Right cardiac atrium (tissue), 5 donors: ENCODE results near the gene PPP1R10. TPM values are rescaled to one million over a fixed set of nuclear protein-coding genes. Genes with fewer than 3 reads are reported as not detected.

ENCODE experiments used
- ATAC-seq, 2 donors: fragments of 200-7000 bp; cut with Tn5 transposase; one replicate each; pipeline versions ENCODE4 v1.8.0 to v1.9.1; 2020; ENCODE audit warnings: moderate library complexity in 2 of 2, mild to moderate bottlenecking in 1 of 2
- DNase-seq, 3 donors: peaks; one replicate each; pipeline ENCODE4 v3.0.0-alpha.2; 2020
- H3K27ac ChIP-seq: one replicate; pipeline ENCODE4 v1.5.1; 2013; ENCODE audit warnings: mild to moderate bottlenecking, low read length, control low read depth, moderate library complexity
- H3K27me3 ChIP-seq: one replicate; pipeline ENCODE4 v1.6.1; 2013; ENCODE audit not compliant: control insufficient read depth, insufficient read depth
- H3K4me1 ChIP-seq: one replicate; pipeline ENCODE4 v1.6.1; 2013; ENCODE audit warnings: low read length; ENCODE audit not compliant: control insufficient read depth, insufficient read depth
- H3K4me3 ChIP-seq: one replicate; pipeline ENCODE4 v1.5.1; 2013; ENCODE audit warnings: low read length, control low read depth
- H3K9me3 ChIP-seq: one replicate; pipeline ENCODE4 v1.6.1; 2013; ENCODE audit warnings: low read length; ENCODE audit not compliant: control insufficient read depth
- WGBS: extraction: QIAGEN DNeasy Blood & Tissue Kit; methylation state at CpG from one replicate; pipeline ENCODE4 v1.1.7; 2013; 5-methylcytosine and 5-hydroxymethylcytosine counted together
- intact Hi-C, 4 donors: fragments of 100-400 bp; cut with DNase I; formaldehyde crosslinking; loops; one replicate each; pipeline versions ENCODE4 v1.11.0 to v1.14.0; 2022 to 2023
- polyA plus RNA-seq: library from polyadenylated mRNA; stranded (reverse); fragments of 200-250 nt; gene quantifications from one replicate; pipeline ENCODE4 v1.2.3, GENCODE V29; 2013
- total RNA-seq, 4 donors: library from RNA; stranded (reverse); fragmentation: NEBNext Ultra II Directional; extraction: Animal tissue kit (Norgen Biotek cat#: 25700); gene quantifications; one replicate each; pipeline ENCODE4 v1.2.1, GENCODE V29; 2021
- donor health status: healthy with polysubstance abuse.
- donor health status: DM: no; HTN: yes; CAD: no.
- donor health status: DM: no; HTN: no; CAD: no.
- donor health status: DM: no; HTN: yes; CAD: no; lungs with severe emphysema.
- donor health status: DM: yes; HTN: yes; CAD: no.

PPP1R10 gene
- total and polyA plus RNA-seq, 5 donors = 16.0 to 46.6 (median 40.7) TPM

DNA sequence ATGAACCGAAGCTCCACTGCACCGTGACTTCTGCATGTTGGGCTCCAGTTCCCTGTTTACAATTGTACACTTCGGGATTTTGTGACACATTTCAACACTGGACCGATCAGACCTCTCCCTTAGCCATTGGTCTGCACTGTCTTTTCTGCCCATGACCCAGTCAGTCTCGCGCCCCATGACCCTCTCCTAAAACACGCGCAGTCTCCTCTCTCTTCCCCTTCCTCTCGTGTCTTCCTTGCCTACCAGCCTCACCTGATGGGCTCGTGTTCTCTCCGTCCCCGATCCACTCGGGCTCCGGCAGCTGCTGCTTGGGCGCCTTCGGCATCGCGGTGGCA, 46.3 kb downstream of the PPP1R10 start:
- Histone ChIP-seq H3K27ac (peak overlapping the region; percentile 86), H3K9me3 (no peaks in the 10 kb centered on the region), H3K27me3 (no peaks in the 10 kb centered on the region), H3K4me3 (peak overlapping the region; percentile 68), H3K4me1 (peaks cover 7% of the 10 kb centered on the region)
- DNase-seq (no peak), ATAC-seq (peak; percentile 20 to 35)
- WGBS = 1% methylated on average over 18 of the region's 18 CpGs
- intact Hi-C loops = no loop called here

DNA sequence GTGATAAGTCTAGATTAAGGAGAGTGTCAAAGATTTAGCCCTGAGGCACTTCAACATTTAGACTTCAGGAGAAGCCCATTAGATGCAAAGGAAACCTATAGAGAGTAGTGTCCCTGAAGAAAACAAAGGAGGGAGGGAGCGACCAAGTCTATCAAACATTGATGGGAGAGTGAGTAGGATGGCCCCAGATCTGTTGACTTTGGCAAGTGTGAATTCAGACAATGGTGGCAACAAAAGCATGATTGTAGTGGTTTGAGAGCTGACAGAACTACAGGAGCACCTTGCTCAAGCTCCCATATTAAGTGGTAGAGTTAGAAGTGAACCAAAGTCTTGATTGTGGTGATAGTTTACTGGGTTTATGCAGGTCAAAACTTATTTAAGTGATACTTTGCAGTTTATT, 46.8 kb downstream of the PPP1R10 start:
- Histone ChIP-seq H3K9me3 (no peaks in the 10 kb centered on the region), H3K4me1 (peaks cover 7% of the 10 kb centered on the region), H3K4me3 (peak overlapping the region; percentile 68), H3K27me3 (no peaks in the 10 kb centered on the region), H3K27ac (no peak overlapping the region)
- ATAC-seq (no peak), DNase-seq (no peak)
- whole genome bisulfite sequencing = 67% methylated on average over 1 of the region's 1 CpG
- intact Hi-C loops = no loop called here

DNA sequence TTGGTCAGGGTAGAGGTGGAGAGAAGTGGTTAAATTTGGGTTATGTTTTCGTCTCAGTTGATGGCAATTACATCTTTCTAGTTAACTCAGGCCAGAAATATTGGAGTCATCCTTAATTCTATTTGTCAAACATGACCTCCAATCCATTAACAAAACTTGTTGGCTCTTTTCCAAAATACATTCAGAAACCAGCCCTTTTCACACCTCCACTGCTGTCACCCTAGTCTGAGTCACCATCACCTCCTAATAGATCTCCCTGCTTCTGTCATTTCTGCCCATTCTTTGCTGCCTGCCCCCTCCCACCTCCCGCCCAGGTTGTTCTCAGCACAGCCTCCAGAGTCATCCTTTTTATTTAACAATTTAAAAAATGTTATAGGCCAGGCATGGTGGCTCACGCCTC, 48.8 kb downstream of the PPP1R10 start:
- 79% methylated on average over 3 of the region's 3 CpGs for WGBS
- H3K27me3 ChIP-seq = no peaks in the 10 kb centered on the region
- ATAC-seq (no peak), DNase-seq (no peak)
- H3K4me3 ChIP-seq = no peak overlapping the region
- H3K4me1 ChIP-seq = peaks cover 7% of the 10 kb centered on the region
- H3K27ac ChIP-seq = no peak overlapping the region
- intact Hi-C loops = no loop called here
- H3K9me3 ChIP-seq = no peaks in the 10 kb centered on the region

DNA sequence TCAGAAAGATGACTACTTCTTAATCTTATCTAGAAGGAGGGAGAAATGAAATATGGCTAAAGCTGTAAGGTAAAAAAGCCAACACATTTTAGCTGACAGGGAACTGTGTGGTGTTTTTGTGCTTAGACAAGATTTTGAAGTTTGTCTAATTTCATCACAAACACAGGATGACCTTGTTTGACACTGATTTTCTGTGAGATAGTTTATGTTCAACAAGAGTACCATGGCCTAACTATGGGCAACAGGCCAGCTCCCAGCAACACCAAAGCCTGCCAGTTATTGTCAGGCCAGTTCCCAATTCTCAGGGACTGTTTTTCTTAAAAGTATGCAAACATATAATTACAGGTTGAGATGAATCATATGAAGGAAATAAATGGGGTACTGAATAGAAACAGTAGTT, 51.3 kb downstream of the PPP1R10 start:
- no peaks in the 10 kb centered on the region for H3K27me3 ChIP-seq
- DNase-seq (no peak), ATAC-seq (no peak)
- peaks cover 3% of the 10 kb centered on the region for H3K4me1 ChIP-seq
- H3K4me3 ChIP-seq = no peak overlapping the region
- no peak overlapping the region for H3K27ac ChIP-seq
- intact Hi-C loops = no loop called here
- H3K9me3 ChIP-seq = no peaks in the 10 kb centered on the region

DNA sequence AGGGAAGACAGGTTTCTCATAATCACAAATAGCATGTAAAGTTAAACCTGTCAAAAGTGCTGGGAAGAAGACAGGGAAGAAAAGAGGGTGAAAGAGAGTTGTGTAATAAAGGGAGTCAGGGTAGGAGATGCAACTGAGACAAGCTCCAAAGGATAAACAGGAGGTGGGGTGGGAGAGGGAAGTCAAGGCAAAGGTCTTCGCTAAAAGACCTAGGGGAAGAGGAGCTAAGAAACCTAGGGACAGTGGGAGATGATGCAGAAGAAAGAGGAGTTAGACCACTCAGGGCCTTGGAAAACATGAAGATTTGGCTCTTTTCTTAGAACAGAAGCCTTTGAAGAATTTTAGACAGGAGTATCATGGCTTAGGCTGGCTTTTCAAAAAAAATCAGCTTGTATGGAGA, 52.9 kb downstream of the PPP1R10 start:
- 96% methylated on average over 1 of the region's 1 CpG for WGBS
- no peak for ATAC-seq
- no peak for DNase-seq
- Histone ChIP-seq H3K4me3 (no peak overlapping the region), H3K27ac (no peak overlapping the region), H3K27me3 (no peaks in the 10 kb centered on the region), H3K9me3 (no peaks in the 10 kb centered on the region), H3K4me1 (no peaks in the 10 kb centered on the region)
- intact Hi-C loops = no loop called here

DNA sequence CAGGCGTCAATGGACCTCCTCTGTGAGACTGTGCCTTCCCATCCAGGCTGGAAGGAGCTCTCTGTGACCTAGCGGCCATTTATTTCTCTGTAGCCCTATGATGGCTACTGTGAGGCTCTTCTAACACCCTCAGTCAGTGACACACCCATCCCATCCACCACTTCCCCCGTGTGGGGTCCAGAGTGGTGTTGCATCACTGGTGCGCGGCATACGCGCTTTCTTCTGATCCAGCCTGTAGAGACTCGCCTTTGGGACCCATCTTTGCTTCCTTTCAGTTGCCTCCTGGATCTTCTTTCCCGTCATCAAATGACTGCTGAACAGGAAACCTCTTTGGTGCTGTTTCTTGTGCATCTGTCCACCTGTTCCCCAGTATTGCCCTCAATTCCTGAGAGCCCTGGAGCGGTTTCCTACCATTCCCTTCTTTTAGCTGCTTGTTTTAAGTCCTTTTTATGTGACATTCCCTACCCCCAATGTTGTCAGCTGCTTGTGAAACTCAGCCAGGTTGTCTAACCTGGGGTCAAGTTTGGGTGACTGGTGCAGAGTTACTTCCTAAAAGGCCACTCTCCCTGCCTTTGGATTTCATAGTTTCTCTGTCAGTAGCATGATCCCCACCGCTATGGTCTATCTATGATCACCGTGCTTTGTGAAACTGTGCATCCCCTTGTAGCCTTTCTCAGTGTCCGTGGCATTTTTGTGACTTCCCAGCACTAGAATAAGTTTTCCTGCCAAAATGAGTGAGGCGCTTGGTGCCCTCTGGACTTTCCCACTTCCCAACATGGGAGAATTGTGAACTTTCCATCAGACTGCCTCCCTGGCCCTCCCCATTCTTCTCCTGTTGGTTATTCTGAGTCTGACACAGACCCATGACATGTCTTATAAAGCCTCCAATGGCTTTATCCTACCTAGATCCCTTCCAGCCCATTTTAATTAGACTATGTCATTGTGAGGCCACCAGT, 54.3 kb downstream of the PPP1R10 start:
- ATAC-seq (no peak), DNase-seq (no peak)
- H3K27me3 ChIP-seq = no peaks in the 10 kb centered on the region
- H3K9me3 ChIP-seq = no peaks in the 10 kb centered on the region
- intact Hi-C loops = no loop called here
- H3K27ac ChIP-seq = no peak overlapping the region
- 90% methylated on average over 14 of the region's 14 CpGs for WGBS
- no peaks in the 10 kb centered on the region for H3K4me1 ChIP-seq
- no peak overlapping the region for H3K4me3 ChIP-seq

DNA sequence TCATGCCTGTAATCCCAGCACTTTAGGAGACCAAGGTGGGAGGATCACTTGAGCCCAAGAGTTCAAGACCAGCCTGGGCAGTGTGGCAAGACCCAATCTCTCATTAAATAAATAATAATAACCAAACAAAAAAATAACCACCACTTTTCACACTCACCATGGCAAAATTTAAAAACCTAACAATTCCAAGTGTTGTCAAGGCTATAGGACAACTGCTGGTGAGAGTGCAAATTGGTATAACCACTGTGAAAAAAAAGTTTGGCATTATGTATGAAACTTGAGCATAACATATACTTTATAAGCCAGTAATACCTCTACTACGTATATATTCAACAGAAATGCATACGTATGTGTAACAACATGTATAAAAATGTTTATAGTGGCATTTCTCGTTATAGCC, 56.1 kb downstream of the PPP1R10 start:
- no peak for ATAC-seq
- intact Hi-C loops = no loop called here
- 96% methylated on average over 3 of the region's 3 CpGs for WGBS
- H3K4me3 ChIP-seq = no peak overlapping the region
- H3K4me1 ChIP-seq = no peaks in the 10 kb centered on the region
- DNase-seq = no peak
- H3K27me3 ChIP-seq = no peaks in the 10 kb centered on the region
- H3K9me3 ChIP-seq = no peaks in the 10 kb centered on the region
- H3K27ac ChIP-seq = no peak overlapping the region

DNA sequence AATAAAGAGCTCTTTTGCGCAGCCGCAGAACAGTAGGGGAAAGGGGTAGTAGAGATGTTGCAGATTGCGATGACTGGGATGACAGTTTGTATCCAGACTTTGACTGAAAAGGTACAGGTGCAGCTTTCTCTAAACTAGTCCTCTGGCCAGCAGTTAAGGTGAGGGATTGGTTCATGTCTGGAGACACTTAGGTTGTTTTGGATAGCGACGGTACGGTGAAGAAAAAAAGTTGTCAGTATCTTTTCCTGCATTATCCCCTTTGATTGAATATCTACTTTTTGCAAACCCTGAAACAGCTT, 59.4 kb downstream of the PPP1R10 start:
- peak overlapping the region; percentile 72 for H3K27ac ChIP-seq
- WGBS = 4% methylated on average over 6 of the region's 6 CpGs
- no peaks in the 10 kb centered on the region for H3K4me1 ChIP-seq
- no peaks in the 10 kb centered on the region for H3K27me3 ChIP-seq
- H3K4me3 ChIP-seq = peak overlapping the region; percentile 62
- intact Hi-C loops = no loop called here
- no peak for DNase-seq
- H3K9me3 ChIP-seq = no peaks in the 10 kb centered on the region
- no peak for ATAC-seq

DNA sequence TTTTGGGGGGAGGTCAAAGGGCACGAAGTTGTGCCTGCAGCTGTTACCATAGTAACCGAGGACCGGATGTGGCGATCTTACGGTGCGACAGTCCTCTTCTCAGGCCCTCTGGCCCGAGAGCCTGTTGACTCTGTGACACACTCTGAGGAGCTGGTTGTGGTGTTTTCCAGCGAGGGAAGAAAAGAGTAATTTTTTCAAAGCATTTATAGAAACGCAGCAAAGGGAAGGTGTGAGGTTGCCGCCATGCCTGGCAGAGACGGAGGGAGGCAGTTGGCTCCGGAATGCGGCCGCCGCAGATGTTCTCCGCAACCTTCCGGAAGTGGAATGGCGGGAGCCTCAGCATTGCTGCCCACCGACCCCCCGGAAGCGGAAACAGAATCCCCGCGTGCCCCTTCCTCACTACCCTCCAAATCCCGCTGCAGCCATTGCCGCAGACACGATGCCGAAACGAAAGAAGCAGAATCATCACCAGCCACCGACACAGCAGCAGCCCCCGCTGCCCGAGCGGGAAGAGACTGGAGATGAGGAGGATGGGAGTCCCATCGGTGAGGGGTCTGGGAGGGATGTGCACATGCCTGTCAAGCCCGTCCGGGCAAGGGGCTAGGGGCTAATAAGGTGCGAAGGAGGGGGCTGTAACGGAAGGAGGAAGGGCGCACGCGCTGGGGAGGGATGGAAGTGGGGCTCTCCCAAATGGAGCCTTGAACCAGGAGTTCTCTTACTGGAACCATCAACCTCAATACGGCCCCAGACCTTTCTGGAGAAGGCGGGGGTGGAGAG, 59.9 kb downstream of the PPP1R10 start, which contains the start of gene PRR3:
Gene PRR3 (plus strand): TSS at position 390 of the 777 bp plus-strand sequence. CDS start 50 bp downstream, at position 440.
- peak within 1 kb of the TSS; percentile 72 for H3K27ac ChIP-seq
- no peaks in the 10 kb centered on the region for H3K9me3 ChIP-seq
- H3K27me3 ChIP-seq = no peaks in the 10 kb centered on the region
- WGBS = under 1% methylated on average over 42 of the region's 42 CpGs
- intact Hi-C loops = no loop called here
- no peaks in the 10 kb centered on the region for H3K4me1 ChIP-seq
- DNase-seq (peak; percentile 90 to 95 (median 94)), ATAC-seq (peak; percentile 87 to 89)
- peak within 1 kb of the TSS; percentile 62 for H3K4me3 ChIP-seq

DNA sequence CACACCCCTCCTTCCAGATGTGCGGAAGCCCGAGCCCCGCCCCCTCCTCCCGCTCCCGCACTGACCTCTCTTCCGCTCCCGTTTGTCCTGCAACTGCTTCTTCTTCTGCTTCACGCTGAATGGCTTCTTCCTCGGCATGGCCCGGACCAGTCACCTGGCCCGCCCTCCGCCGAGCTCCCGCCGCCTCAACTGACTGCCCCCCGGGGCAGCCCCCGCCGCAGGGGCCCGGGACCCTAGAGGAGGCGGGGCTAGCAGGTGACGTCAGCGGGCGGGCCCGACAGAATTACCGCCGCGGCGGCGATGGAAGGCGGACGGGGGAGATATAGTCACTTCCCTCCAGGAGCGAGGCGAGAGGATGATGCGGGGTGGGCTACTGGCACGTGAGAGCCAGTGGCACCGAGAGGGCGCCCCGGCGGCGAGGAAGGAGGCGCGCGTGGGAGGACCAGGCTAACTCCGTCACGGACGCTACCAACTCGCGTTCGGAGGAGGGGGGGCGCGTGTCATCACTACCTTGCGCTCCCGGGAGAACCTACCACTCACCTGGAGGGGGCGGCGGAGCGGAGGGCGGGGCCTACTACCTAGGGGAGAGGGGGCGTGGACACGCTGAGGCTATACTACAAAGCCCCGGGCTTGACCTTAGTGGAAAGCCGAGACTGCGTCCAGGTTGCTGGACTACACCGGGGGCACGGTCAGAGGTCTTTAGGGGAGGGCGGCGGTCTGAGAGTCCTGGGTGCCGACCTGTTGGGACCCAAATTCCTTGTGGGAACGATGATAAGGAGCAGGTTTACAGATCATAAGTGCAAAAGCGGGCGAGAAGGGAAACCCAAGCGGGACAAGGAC, 60.8 kb downstream of the PPP1R10 start, which contains the start of gene GNL1:
Gene GNL1 (minus strand): TSS at position 424 of the 840 bp plus-strand sequence. CDS start 286 bp downstream, at position 138.
- intact Hi-C loops = no loop called here
- under 1% methylated on average over 71 of the region's 71 CpGs for WGBS
- no peaks in the 10 kb centered on the region for H3K27me3 ChIP-seq

DNA sequence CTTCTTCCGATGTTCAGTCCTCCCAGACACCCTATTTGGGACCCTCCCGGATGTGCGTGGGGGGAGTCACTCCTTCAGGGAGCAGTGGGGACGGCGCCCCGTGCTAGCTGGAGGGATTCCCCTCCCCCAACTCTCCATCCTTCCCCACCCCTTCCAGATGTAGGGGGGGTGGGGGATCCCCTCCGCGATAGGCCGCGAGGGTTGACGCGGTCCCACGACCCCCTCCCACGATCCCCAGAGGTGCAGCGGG, 61.3 kb downstream of the PPP1R10 start:
- intact Hi-C loops = no loop called here
- WGBS = 2% methylated on average over 15 of the region's 15 CpGs
- Histone ChIP-seq H3K9me3 (no peaks in the 10 kb centered on the region), H3K27me3 (no peaks in the 10 kb centered on the region), H3K27ac (peak overlapping the region; percentile 72), H3K4me1 (no peaks in the 10 kb centered on the region), H3K4me3 (peak overlapping the region; percentile 62)
- DNase-seq (no peak), ATAC-seq (no peak)

More for the DNA sequence above, 60.8 kb downstream of the PPP1R10 start, which contains the start of gene GNL1:
- Histone ChIP-seq H3K9me3 (no peaks in the 10 kb centered on the region), H3K27ac (peak within 1 kb of the TSS; percentile 72), H3K4me3 (peak within 1 kb of the TSS; percentile 62), H3K4me1 (no peaks in the 10 kb centered on the region)
- DNase-seq (peak; percentile 93 to 97 (median 97)), ATAC-seq (peak; percentile 85 to 86)
